Activated naive CD8-positive, alpha-beta T cell treated with anti-CD3 and anti-CD28 coated beads, Interleukin-2, amount 50 U/mL, for 24 hours (primary cell): Measurements from ENCODE around the gene BCL2A1.
"Not testable (repeated sequence)": the region's sequence is repeated elsewhere in the genome, so short reads cannot be mapped to it uniquely, and the experiment has no call there.

ENCODE experiments used
- ATAC-seq: fragments of 150-1000 bp; cut with Tn5 transposase; one replicate; pipeline ENCODE4 v1.10.0; 2021
- DNase-seq: peaks from one replicate; pipeline ENCODE4 v3.0.0; 2021
- H3K27ac Mint-ChIP-seq: one replicate; pipeline ENCODE4 v1.8.0; 2021; ENCODE audit warnings: mild to moderate bottlenecking, mixed read lengths
- H3K27me3 Mint-ChIP-seq: one replicate; pipeline ENCODE4 v1.8.0; 2021; ENCODE audit warnings: mixed read lengths
- H3K36me3 Mint-ChIP-seq: one replicate; pipeline ENCODE4 v1.8.0; 2021; ENCODE audit warnings: low read depth, mixed read lengths
- H3K4me1 Mint-ChIP-seq: one replicate; pipeline ENCODE4 v1.8.0; 2021; ENCODE audit warnings: mixed read lengths
- H3K4me3 Mint-ChIP-seq: one replicate; pipeline ENCODE4 v1.8.0; 2021; ENCODE audit warnings: mild to moderate bottlenecking, moderate library complexity, mixed read lengths
- H3K9me3 Mint-ChIP-seq: one replicate; pipeline ENCODE4 v1.8.0; 2021; ENCODE audit warnings: mixed read lengths

BCL2A1 gene

GRCh38 chr15:79970624-79971434 lies at the start of gene BCL2A1:
Gene BCL2A1, minus strand, starts transcription at chr15:79971196. Its CDS starts 77 bp downstream, at chr15:79971119.
- peaks cover 64% of the 10 kb centered on the region for H3K4me1 Mint-ChIP-seq
- H3K27ac Mint-ChIP-seq = peak within 1 kb of the TSS; percentile 98
- peak within 1 kb of the TSS; percentile 95 for H3K4me3 Mint-ChIP-seq
- peaks cover 20% of the 10 kb centered on the region for H3K36me3 Mint-ChIP-seq
- ATAC-seq = peak; percentile 76
- H3K9me3 Mint-ChIP-seq = no peaks in the 10 kb centered on the region
- H3K27me3 Mint-ChIP-seq = no peaks in the 10 kb centered on the region
- DNase-seq = peak; percentile 62

DNA sequence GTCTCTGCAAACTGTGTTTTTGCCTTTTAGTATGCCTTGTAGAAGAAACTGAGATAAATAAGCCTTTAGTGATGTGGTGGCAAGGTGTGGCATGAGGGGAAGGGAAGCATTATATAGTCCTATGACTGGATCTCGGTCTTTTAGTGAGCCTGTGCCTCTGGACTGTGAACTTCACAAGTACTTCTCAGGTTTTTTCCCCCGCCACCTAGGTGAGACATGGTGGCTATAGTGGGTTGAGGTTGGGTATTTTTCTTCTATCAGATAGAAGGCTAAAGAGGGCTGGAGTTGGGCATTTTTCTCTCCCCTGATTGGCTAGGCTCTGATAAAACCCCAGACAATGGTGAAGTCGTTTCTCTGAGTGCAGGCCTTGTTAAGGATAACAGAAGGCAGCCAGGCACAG lies 49.7 kb upstream of the BCL2A1 start:
- ATAC-seq (peak; percentile 57), DNase-seq (no peak)
- H3K27ac Mint-ChIP-seq = no peak overlapping the region
- no peaks in the 10 kb centered on the region for H3K9me3 Mint-ChIP-seq
- H3K36me3 Mint-ChIP-seq = no peaks in the 10 kb centered on the region
- H3K27me3 Mint-ChIP-seq = peaks cover 5% of the 10 kb centered on the region
- no peak overlapping the region for H3K4me3 Mint-ChIP-seq
- peaks cover 14% of the 10 kb centered on the region for H3K4me1 Mint-ChIP-seq

DNA sequence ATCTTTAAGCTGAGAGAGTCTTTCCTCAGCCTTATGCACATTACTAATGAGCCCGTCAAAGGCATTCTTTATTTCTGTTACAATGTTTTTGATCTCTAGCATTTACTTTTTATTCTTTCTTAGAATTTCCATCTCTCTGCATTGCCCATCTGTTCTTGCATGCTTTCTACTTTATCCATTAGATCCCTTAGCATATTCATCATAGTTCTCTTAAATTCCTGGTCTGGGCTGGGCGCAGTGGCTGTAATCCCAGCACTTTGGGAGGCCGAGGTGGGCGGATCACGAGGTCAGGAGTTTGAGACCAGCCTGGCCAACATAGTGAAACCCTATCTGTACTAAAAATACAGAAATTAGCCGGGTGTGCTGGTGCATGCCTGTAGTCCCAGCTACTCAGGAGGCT lies 49.2 kb upstream of the BCL2A1 start:
- ATAC-seq, H3K36me3 Mint-ChIP-seq, H3K4me3 Mint-ChIP-seq, H3K27me3 Mint-ChIP-seq, DNase-seq, H3K9me3 Mint-ChIP-seq, H3K27ac Mint-ChIP-seq: not testable (repeated sequence)
- peaks cover 14% of the 10 kb centered on the region for H3K4me1 Mint-ChIP-seq

- Mint-ChIP-seq H3K4me1 (peaks cover 14% of the 10 kb centered on the region), H3K36me3 (no peaks in the 10 kb centered on the region), H3K9me3 (no peaks in the 10 kb centered on the region), H3K4me3 (no peak overlapping the region), H3K27me3 (peaks cover 5% of the 10 kb centered on the region), H3K27ac (no peak overlapping the region)
- DNase-seq = no peak
- no peak for ATAC-seq
These were observed 48.3 kb upstream of the BCL2A1 start for GRCh38 chr15:80019168-80019745.

- peaks cover 14% of the 10 kb centered on the region for H3K4me1 Mint-ChIP-seq
- not testable (repeated sequence) for ATAC-seq, DNase-seq, H3K4me3 Mint-ChIP-seq, H3K9me3 Mint-ChIP-seq, H3K27me3 Mint-ChIP-seq, H3K27ac Mint-ChIP-seq, H3K36me3 Mint-ChIP-seq
These were observed 46.1 kb upstream of the BCL2A1 start for GRCh38 chr15:80017139-80017538.

- H3K27me3 Mint-ChIP-seq, ATAC-seq, H3K9me3 Mint-ChIP-seq, DNase-seq, H3K27ac Mint-ChIP-seq, H3K4me3 Mint-ChIP-seq, H3K36me3 Mint-ChIP-seq: not testable (repeated sequence)
- peaks cover 10% of the 10 kb centered on the region for H3K4me1 Mint-ChIP-seq
These were observed 45.5 kb upstream of the BCL2A1 start for GRCh38 chr15:80016506-80016905.

GRCh38 chr15:80015156-80015555 lies 44.2 kb upstream of the BCL2A1 start:
- DNase-seq (no peak), ATAC-seq (no peak)
- Mint-ChIP-seq H3K36me3 (no peaks in the 10 kb centered on the region), H3K27ac (no peak overlapping the region), H3K27me3 (no peaks in the 10 kb centered on the region), H3K4me3 (no peak overlapping the region), H3K9me3 (no peaks in the 10 kb centered on the region), H3K4me1 (peaks cover 13% of the 10 kb centered on the region)

DNA sequence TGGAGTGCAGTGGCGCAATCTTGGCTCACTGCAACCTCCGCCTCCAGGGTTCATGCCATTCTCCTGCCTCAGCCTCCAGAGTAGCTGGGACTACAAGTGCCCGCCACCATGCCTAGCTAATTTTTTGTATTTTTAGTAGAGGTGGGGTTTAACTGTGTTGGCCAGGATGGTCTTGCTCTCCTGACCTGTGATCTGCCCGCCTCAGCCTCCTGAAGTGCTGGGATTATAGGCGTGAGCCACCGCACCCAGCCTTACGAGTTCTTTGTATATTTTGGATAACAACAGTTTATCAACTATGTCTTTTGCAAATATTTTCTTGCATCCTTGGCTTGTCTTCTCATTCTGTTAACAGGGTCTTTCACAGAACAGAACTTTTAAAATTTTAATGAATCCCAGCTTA lies 43.2 kb upstream of the BCL2A1 start:
- ATAC-seq, H3K9me3 Mint-ChIP-seq, DNase-seq, H3K27me3 Mint-ChIP-seq, H3K36me3 Mint-ChIP-seq, H3K4me3 Mint-ChIP-seq, H3K27ac Mint-ChIP-seq: not testable (repeated sequence)
- H3K4me1 Mint-ChIP-seq = peaks cover 17% of the 10 kb centered on the region

GRCh38 chr15:80012060-80012726 lies 41.2 kb upstream of the BCL2A1 start:
- no peaks in the 10 kb centered on the region for H3K9me3 Mint-ChIP-seq
- H3K27ac Mint-ChIP-seq = no peak overlapping the region
- no peak for ATAC-seq
- DNase-seq = no peak
- H3K27me3 Mint-ChIP-seq = no peaks in the 10 kb centered on the region
- H3K4me3 Mint-ChIP-seq = no peak overlapping the region
- no peaks in the 10 kb centered on the region for H3K36me3 Mint-ChIP-seq
- peaks cover 15% of the 10 kb centered on the region for H3K4me1 Mint-ChIP-seq

- H3K36me3 Mint-ChIP-seq = no peaks in the 10 kb centered on the region
- ATAC-seq = no peak
- peaks cover 15% of the 10 kb centered on the region for H3K4me1 Mint-ChIP-seq
- H3K9me3 Mint-ChIP-seq = no peaks in the 10 kb centered on the region
- DNase-seq = no peak
- H3K27me3 Mint-ChIP-seq = no peaks in the 10 kb centered on the region
- no peak overlapping the region for H3K27ac Mint-ChIP-seq
- H3K4me3 Mint-ChIP-seq = no peak overlapping the region
These were observed 40.6 kb upstream of the BCL2A1 start for GRCh38 chr15:80011596-80011995.

DNA sequence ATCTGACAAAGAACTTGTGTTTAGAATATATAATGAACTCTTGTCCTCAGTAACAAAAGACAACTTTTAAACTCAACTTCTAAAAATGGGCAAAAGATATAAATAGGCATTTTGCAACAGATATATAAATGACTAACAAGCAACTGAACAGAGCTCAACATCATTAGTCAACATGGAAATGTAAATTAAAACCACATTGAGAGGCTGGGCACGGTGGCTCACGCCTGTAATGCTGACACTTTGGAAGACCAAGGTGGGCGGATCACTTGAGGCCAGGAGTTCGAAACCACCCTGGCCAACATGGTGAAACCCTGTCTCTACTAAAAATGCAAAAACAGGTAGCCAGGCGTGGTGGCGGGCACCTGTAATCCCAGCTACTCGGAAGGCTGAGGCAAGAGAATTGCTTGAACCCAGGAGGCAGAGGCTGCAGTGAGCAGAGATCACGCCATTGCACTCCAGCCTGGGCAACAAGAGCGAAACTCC lies 40.1 kb upstream of the BCL2A1 start:
- H3K27me3 Mint-ChIP-seq, H3K27ac Mint-ChIP-seq, DNase-seq, H3K9me3 Mint-ChIP-seq, H3K36me3 Mint-ChIP-seq, H3K4me3 Mint-ChIP-seq: not testable (repeated sequence)
- peaks cover 15% of the 10 kb centered on the region for H3K4me1 Mint-ChIP-seq
- peak; percentile 43 for ATAC-seq

GRCh38 chr15:80010131-80010673 lies 39.2 kb upstream of the BCL2A1 start:
- H3K4me1 Mint-ChIP-seq = peaks cover 15% of the 10 kb centered on the region
- H3K27ac Mint-ChIP-seq = no peak overlapping the region

DNA sequence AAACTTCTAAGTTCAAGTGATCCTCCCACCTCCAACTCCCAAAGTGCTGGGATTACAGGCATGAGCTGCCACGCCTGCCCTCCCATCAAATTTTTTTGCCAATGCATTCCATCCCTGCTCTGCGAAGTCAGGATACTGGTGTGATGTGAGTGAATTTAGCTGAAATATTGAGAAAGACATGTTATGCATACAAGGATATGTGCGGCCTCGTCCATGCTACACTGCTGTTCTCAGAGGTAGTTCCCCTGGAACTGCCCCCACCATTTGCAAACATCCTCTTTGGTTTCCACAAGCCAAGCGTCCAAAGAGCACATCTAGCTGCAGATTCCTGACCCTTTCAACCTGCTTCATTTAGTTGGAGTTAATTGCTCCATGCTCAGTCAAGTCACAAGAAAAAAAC lies 36.5 kb upstream of the BCL2A1 start:
- ATAC-seq (no peak), DNase-seq (no peak)
- Mint-ChIP-seq H3K27me3 (no peaks in the 10 kb centered on the region), H3K4me3 (no peak overlapping the region), H3K36me3 (no peaks in the 10 kb centered on the region), H3K27ac (no peak overlapping the region), H3K4me1 (peaks cover 15% of the 10 kb centered on the region), H3K9me3 (no peaks in the 10 kb centered on the region)

More at GRCh38 chr15:80010131-80010673, 39.2 kb upstream of the BCL2A1 start:
- Mint-ChIP-seq H3K4me3 (no peak overlapping the region), H3K9me3 (no peaks in the 10 kb centered on the region), H3K27me3 (no peaks in the 10 kb centered on the region), H3K36me3 (no peaks in the 10 kb centered on the region)
- no peak for DNase-seq
- ATAC-seq = no peak

- H3K36me3 Mint-ChIP-seq = no peaks in the 10 kb centered on the region
- ATAC-seq (no peak), DNase-seq (no peak)
- H3K9me3 Mint-ChIP-seq = no peaks in the 10 kb centered on the region
- peaks cover 15% of the 10 kb centered on the region for H3K4me1 Mint-ChIP-seq
- H3K27ac Mint-ChIP-seq = no peak overlapping the region
- no peak overlapping the region for H3K4me3 Mint-ChIP-seq
- no peaks in the 10 kb centered on the region for H3K27me3 Mint-ChIP-seq
These were observed 36.0 kb upstream of the BCL2A1 start for GRCh38 chr15:80006946-80007345.
